H1 (cell line): ENCODE results near the gene ZNF304. TPM values are rescaled to one million over a fixed set of nuclear protein-coding genes. Genes with fewer than 3 reads are reported as not detected.

ENCODE experiments used
- ASH2L ChIP-seq: fragments of 200-600, 300-600 bp; sonication (generic); IDR thresholded peaks from one replicate; pipeline ENCODE4 v1.7.1; 2017; ENCODE audit warnings: low read length
- BACH1 ChIP-seq: IDR thresholded peaks from 2 replicates; pipeline ENCODE4 v1.6.1; 2012; ENCODE audit warnings: low read length, improper control_type of control experiment
- BCL11A ChIP-seq, 2 experiments: IDR thresholded peaks; one replicate each; pipeline ENCODE4 v1.6.1; 2011; ENCODE audit warnings: low read depth in 2 of 2, low read length in 2 of 2, mild to moderate bottlenecking in 2 of 2
- CBX8 ChIP-seq: fragments of 300-800, 300-1000 bp; sonication (generic); IDR thresholded peaks from 2 replicates; pipeline ENCODE4 v1.7.1; 2016; ENCODE audit warnings: low read depth, low read length, borderline replicate concordance
- EGR1 ChIP-seq: IDR thresholded peaks from 2 replicates; pipeline ENCODE4 v1.6.1; 2011; ENCODE audit warnings: low read depth, low read length, borderline replicate concordance
- EZH2 ChIP-seq: fragments of 200-600 bp; sonication (generic); IDR thresholded peaks from 2 replicates; pipeline ENCODE4 v1.7.1; 2012; ENCODE audit warnings: low read depth, mild to moderate bottlenecking, moderate library complexity, low read length, inconsistent platforms; ENCODE audit not compliant: severe bottlenecking
- JUN ChIP-seq: IDR thresholded peaks from 2 replicates; pipeline ENCODE4 v1.6.1; 2011; ENCODE audit warnings: low read depth, mild to moderate bottlenecking, improper control_type of control experiment, low read length
- KDM1A ChIP-seq: fragments of 200-600, 300-600 bp; sonication (generic); IDR thresholded peaks from 2 replicates; pipeline ENCODE4 v1.7.1; 2016; ENCODE audit warnings: mild to moderate bottlenecking, low read length, borderline replicate concordance
- KDM4A ChIP-seq: IDR thresholded peaks from one replicate; pipeline ENCODE4 v1.7.1; 2012; ENCODE audit warnings: low read depth, mild to moderate bottlenecking, moderate library complexity, low read length, inconsistent platforms; ENCODE audit not compliant: severe bottlenecking
- MAX ChIP-seq: IDR thresholded peaks from 2 replicates; pipeline ENCODE4 v1.6.1; 2012; ENCODE audit warnings: inconsistent platforms
- NANOG ChIP-seq: IDR thresholded peaks from 2 replicates; pipeline ENCODE4 v1.6.1; 2011; ENCODE audit warnings: low read length, low read depth, mild to moderate bottlenecking, inconsistent platforms; ENCODE audit not compliant: insufficient read depth, poor library complexity, severe bottlenecking
- RAD21 ChIP-seq, 2 experiments: IDR thresholded peaks in 1 of 2; conservative IDR thresholded peaks in 1 of 2; 2 replicates each; pipeline ENCODE4 v1.6.1; 2011; ENCODE audit warnings: low read depth in 2 of 2, low read length in 2 of 2, improper control_type of control experiment in 1 of 2, inconsistent platforms in 1 of 2, mild to moderate bottlenecking in 1 of 2, moderate library complexity in 1 of 2
- RXRA ChIP-seq: IDR thresholded peaks from 2 replicates; pipeline ENCODE4 v1.6.1; 2011; ENCODE audit warnings: low read depth, mild to moderate bottlenecking, low read length, moderate library complexity; ENCODE audit not compliant: insufficient read depth
- SIN3A ChIP-seq, 2 experiments: IDR thresholded peaks in 1 of 2; conservative IDR thresholded peaks in 1 of 2; 2 replicates each; pipeline ENCODE4 v1.6.1; 2011 to 2012; ENCODE audit warnings: low read length in 2 of 2, improper control_type of control experiment in 1 of 2, low read depth in 1 of 2, mild to moderate bottlenecking in 1 of 2
- SIRT6 ChIP-seq: IDR thresholded peaks from one replicate; pipeline ENCODE4 v1.7.1; 2012; ENCODE audit warnings: low read length, inconsistent platforms
- SIX5 ChIP-seq: IDR thresholded peaks from 2 replicates; pipeline ENCODE4 v1.6.1; 2011; ENCODE audit warnings: mild to moderate bottlenecking, low read depth, low read length
- SP1 ChIP-seq: IDR thresholded peaks from 2 replicates; pipeline ENCODE4 v1.6.1; 2011; ENCODE audit warnings: low read depth, low read length
- SP2 ChIP-seq: IDR thresholded peaks from 2 replicates; pipeline ENCODE4 v1.6.1; 2012; ENCODE audit warnings: mild to moderate bottlenecking, low read length, inconsistent platforms
- SRF ChIP-seq: IDR thresholded peaks from 2 replicates; pipeline ENCODE4 v1.6.1; 2011; ENCODE audit warnings: mild to moderate bottlenecking, low read depth, low read length, moderate library complexity
- TCF12 ChIP-seq: IDR thresholded peaks from 2 replicates; pipeline ENCODE4 v1.6.1; 2011; ENCODE audit warnings: low read depth, mild to moderate bottlenecking, low read length
- YY1 ChIP-seq: IDR thresholded peaks from 2 replicates; pipeline ENCODE4 v1.6.1; 2011; ENCODE audit warnings: low read depth, mild to moderate bottlenecking, low read length
- ZNF274 ChIP-seq: IDR thresholded peaks from 2 replicates; pipeline ENCODE4 v1.7.0; 2012; ENCODE audit warnings: low read length, borderline replicate concordance; ENCODE audit errors: extremely low read depth
- polyA plus RNA-seq, 7 experiments: library from polyadenylated mRNA; depleted of rRNA in 3 of 7; stranded (reverse) in 5 of 7; unstranded in 2 of 7; fragments of >200 nt in 5 of 7; fragments of 200-250 nt in 2 of 7; gene quantifications; 1 replicate in 5 of 7; 2 replicates in 1 of 7; 4 replicates in 1 of 7; pipeline versions ENCODE4 v1.2.1 to v1.2.3, GENCODE V29; 2011 to 2013; ENCODE audit warnings: missing spikeins in 2 of 7, mixed read lengths in 2 of 7
- total RNA-seq: library from RNA; stranded (reverse); fragmentation: NEBNext Ultra II Directional; extraction: Animal tissue kit (Norgen Biotek cat#: 25700); gene quantifications from 2 replicates; pipeline ENCODE4 v1.2.1, GENCODE V29; 2021

Gene ZNF304
- total and polyA plus RNA-seq, 2 of the 8 experiments (the other 6 are each of a cell fraction or from before 2014, with no cell fraction given) = 4.3 to 10.5 TPM

DNA sequence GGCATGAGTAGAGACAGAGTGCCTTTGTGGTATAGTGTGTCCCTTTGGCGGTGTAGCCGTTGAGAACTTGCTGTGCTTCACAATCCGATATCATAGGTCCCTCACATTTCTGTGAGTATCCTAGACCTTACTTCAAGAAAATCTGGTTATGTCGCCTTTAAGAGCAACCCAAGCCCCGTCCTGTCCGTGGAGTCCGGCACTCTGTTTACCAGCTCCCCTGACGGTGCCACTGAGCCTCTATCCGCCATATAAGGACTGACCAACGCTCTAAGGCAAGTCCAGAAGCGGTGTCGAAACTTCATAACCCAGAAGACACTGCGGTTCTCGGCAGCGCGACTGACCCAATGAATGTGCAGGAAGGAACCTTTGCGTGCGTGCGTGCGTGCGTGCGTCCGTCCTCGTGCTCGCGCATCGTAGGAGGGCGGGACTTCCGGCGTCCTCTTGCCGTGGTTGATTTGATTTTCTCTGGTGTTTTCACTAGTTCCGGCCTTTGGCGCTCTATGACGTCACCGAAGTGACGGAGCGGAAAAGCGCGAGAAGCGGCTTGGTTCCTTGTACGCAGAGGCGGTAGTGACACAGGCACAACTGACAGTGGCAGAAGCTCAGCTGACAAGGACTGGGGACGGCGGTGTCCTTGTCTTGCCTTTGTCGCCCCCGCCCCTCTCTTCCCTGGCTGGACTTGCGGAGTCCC, 12.1 kb downstream of the ZNF304 start, which contains the start of the genes TRAPPC2B and ZNF547 (continued):
- TF ChIP-seq SIX5 (peak; percentile 47), ASH2L (peak; percentile 33), EGR1 (no peak), SP2 (peak; percentile 16; the same call in 1 of the 2 replicates), KDM1A (no peak), NANOG (no peak), TCF12 (no peak), BCL11A (IDR thresholded peaks at IDR 0.05; ENCODE audit: low read depth in 2 of 2, low read length in 2 of 2) (no peak), JUN (peak; percentile 70; the same call in 1 of the 2 replicates), SIRT6 (no peak), KDM4A (peak; percentile 59), MAX (peak; percentile 73), CBX8 (no peak), SP1 (peak; percentile 85), EZH2 (no peak), SRF (peak; percentile 90), SIN3A (conservative IDR thresholded peaks at IDR 0.05 in 1 of 2, IDR thresholded peaks at IDR 0.05 in 1 of 2; ENCODE audit: low read depth in 1 of 2, low read length in 2 of 2) (peak; percentile 88 to 98), RXRA (no peak), BACH1 (no peak), ZNF274 (no peak), RAD21 (IDR thresholded peaks at IDR 0.05 in 1 of 2, conservative IDR thresholded peaks at IDR 0.05 in 1 of 2; ENCODE audit: low read depth in 2 of 2, low read length in 2 of 2) (no peak), YY1 (peak; percentile 83; the same call in 1 of the 2 replicates)
